Measurements from ENCODE around the gene CXorf38. TPM values are rescaled to one million over a fixed set of nuclear protein-coding genes. Genes with fewer than 3 reads are reported as not detected.

CXorf38 gene
- total RNA-seq, 3 donors from 2014 or later = 11.2 to 18.9 (median 18.2) TPM

- H3K9me3 ChIP-seq = no peaks in the 10 kb centered on the region
- intact Hi-C loops (cut with DNase I, micrococcal nuclease) = no loop called here
- peak overlapping the region; percentile 65 for H3K4me3 ChIP-seq
- DNase-seq (peak; percentile 56 to 81 (median 72)), ATAC-seq (peak; percentile 63)
- peaks cover 4% of the 10 kb centered on the region for H3K4me1 ChIP-seq (ENCODE audit: low read depth)
- no peak for TF ChIP-seq CTCF (IDR thresholded peaks at IDR 0.05)
- H3K36me3 ChIP-seq (ENCODE audit: low read depth) = no peaks in the 10 kb centered on the region
Measured at GRCh38 chrX:40646489-40647306, 663 bp downstream of the CXorf38 start.

GRCh38 chrX:40644821-40645358 is 2.5 kb downstream of the CXorf38 start:
- peak; percentile 76 for ATAC-seq

GRCh38 chrX:40644176-40644575 is 3.2 kb downstream of the CXorf38 start:
- no peaks in the 10 kb centered on the region for H3K36me3 ChIP-seq (ENCODE audit: low read depth)
- DNase-seq = no peak
- no peak overlapping the region for H3K4me3 ChIP-seq
- H3K9me3 ChIP-seq = no peaks in the 10 kb centered on the region
- peak; percentile 24 for ATAC-seq
- intact Hi-C loops (cut with DNase I, micrococcal nuclease) = no loop called here
- no peak for TF ChIP-seq CTCF (IDR thresholded peaks at IDR 0.05)
- peaks cover 4% of the 10 kb centered on the region for H3K4me1 ChIP-seq (ENCODE audit: low read depth)

More at GRCh38 chrX:40644821-40645358, 2.5 kb downstream of the CXorf38 start:
- Histone ChIP-seq H3K4me1 (ENCODE audit: low read depth) (peaks cover 4% of the 10 kb centered on the region), H3K9me3 (no peaks in the 10 kb centered on the region), H3K36me3 (ENCODE audit: low read depth) (no peaks in the 10 kb centered on the region), H3K4me3 (no peak overlapping the region)
- peak; percentile 71 to 80 (median 76) for DNase-seq
- TF ChIP-seq CTCF (IDR thresholded peaks at IDR 0.05) = no peak
- intact Hi-C loops (cut with DNase I, micrococcal nuclease) = no loop called here

GRCh38 chrX:40637687-40638086 is 9.7 kb downstream of the CXorf38 start:
- intact Hi-C loops (cut with DNase I, micrococcal nuclease) = no loop called here

GRCh38 chrX:40632199-40632598 is 15.2 kb downstream of the CXorf38 start:
- H3K4me3 ChIP-seq = no peak overlapping the region
- H3K36me3 ChIP-seq (ENCODE audit: low read depth) = no peaks in the 10 kb centered on the region
- intact Hi-C loops (cut with DNase I, micrococcal nuclease) = no loop called here
- no peaks in the 10 kb centered on the region for H3K9me3 ChIP-seq
- no peak for TF ChIP-seq CTCF (IDR thresholded peaks at IDR 0.05)
- ATAC-seq (no peak), DNase-seq (no peak)
- no peaks in the 10 kb centered on the region for H3K4me1 ChIP-seq (ENCODE audit: low read depth)

More at GRCh38 chrX:40637687-40638086, 9.7 kb downstream of the CXorf38 start:
- no peaks in the 10 kb centered on the region for H3K36me3 ChIP-seq (ENCODE audit: low read depth)
- no peak overlapping the region for H3K4me3 ChIP-seq
- TF ChIP-seq CTCF (IDR thresholded peaks at IDR 0.05) = no peak
- no peaks in the 10 kb centered on the region for H3K9me3 ChIP-seq
- DNase-seq = no peak
- ATAC-seq = no peak
- H3K4me1 ChIP-seq (ENCODE audit: low read depth) = no peaks in the 10 kb centered on the region
